Panc1 (cell line): Measurements from ENCODE around the gene DYNLRB1. TPM values are rescaled to one million over a fixed set of nuclear protein-coding genes. Genes with fewer than 3 reads are reported as not detected.

Source experiments
- ATAC-seq: fragments of 200-7000 bp; cut with Tn5 transposase; 2 replicates; pipeline ENCODE4 v1.9.1; 2020; ENCODE audit warnings: mild to moderate bottlenecking, moderate library complexity
- BruUV-seq: library from RNA; stranded (reverse); fragments of 400-500 nt; replicated peaks from 2 replicates; lab custom pipeline; 2021; lab: Mats Ljungman, UMichigan
- CTCF ChIA-PET: fragments of 300-600 bp; sonication (Branson Sonifier 250); formaldehyde crosslinking; loops from one replicate; lab custom pipeline; 2022; ENCODE audit warnings: antibody characterized with exemption; lab: Charles Lee
- POLR2A ChIA-PET: fragments of 300-600 bp; sonication (Branson Sonifier 250); formaldehyde crosslinking; loops from one replicate; lab custom pipeline; 2022; ENCODE audit warnings: antibody characterized with exemption; lab: Charles Lee
- DNase-seq: peaks from one replicate; pipeline ENCODE4 v3.0.0-alpha.2; 2010; ENCODE audit warnings: low read depth, low spot score
- H3K27ac ChIP-seq: 2 replicates; pipeline ENCODE4 v1.5.1; 2011; ENCODE audit warnings: mild to moderate bottlenecking, low read length, inconsistent platforms
- H3K27me3 ChIP-seq: fragments of 200-500 bp; sonication (Bioruptor generic); 2 replicates; pipeline ENCODE4 v1.6.0; 2014; ENCODE audit warnings: low read length, inconsistent platforms; ENCODE audit not compliant: control insufficient read depth, insufficient read depth
- H3K36me3 ChIP-seq: fragments of 200-500 bp; sonication (Bioruptor generic); 2 replicates; pipeline ENCODE4 v1.5.1; 2014; ENCODE audit warnings: inconsistent platforms, mild to moderate bottlenecking, low read length, moderate library complexity; ENCODE audit not compliant: control insufficient read depth, insufficient read depth
- H3K4me1 ChIP-seq: 2 replicates; pipeline ENCODE4 v1.5.1; 2011; ENCODE audit warnings: inconsistent platforms, mild to moderate bottlenecking, low read length, moderate library complexity; ENCODE audit not compliant: control insufficient read depth, insufficient read depth
- H3K4me3 ChIP-seq, 2 experiments: 2 replicates each; pipeline ENCODE4 v1.5.1; 2011 to 2012; ENCODE audit warnings: low read depth in 2 of 2, low read length in 2 of 2, mild to moderate bottlenecking in 2 of 2, inconsistent platforms in 1 of 2, moderate library complexity in 1 of 2
- H3K9me3 ChIP-seq: fragments of 200-500 bp; sonication (Bioruptor generic); 2 replicates; pipeline ENCODE4 v1.5.1; 2014; ENCODE audit warnings: low read depth, mild to moderate bottlenecking, inconsistent platforms, low read length, moderate library complexity; ENCODE audit not compliant: control insufficient read depth, insufficient read depth
- POLR2AphosphoS5 ChIP-seq: IDR thresholded peaks from 2 replicates; pipeline ENCODE4 v1.6.1; 2012; ENCODE audit warnings: mild to moderate bottlenecking, low read depth, low read length, moderate library complexity
- SIN3A ChIP-seq: IDR thresholded peaks from 2 replicates; pipeline ENCODE4 v1.6.1; 2012; ENCODE audit warnings: low read depth, mild to moderate bottlenecking, low read length, moderate library complexity, borderline replicate concordance; ENCODE audit not compliant: insufficient read depth
- TCF7L2 ChIP-seq: IDR thresholded peaks from 2 replicates; pipeline ENCODE4 v1.6.1; 2011; ENCODE audit warnings: mild to moderate bottlenecking, low read depth, low read length, inconsistent platforms
- in situ Hi-C: cut with HindIII; loops from 2 replicates; pipeline ENCODE4 v1.10.0; 2016; ENCODE audit warnings: low sequenced_read_pairs, low pct_unique_long_range_greater_than_20kb
- intact Hi-C: fragments of 100-400 bp; cut with micrococcal nuclease; formaldehyde crosslinking; loops from one replicate; pipeline ENCODE4 v1.10.0; 2022; ENCODE audit not compliant: unreplicated experiment
- total RNA-seq: library from RNA; stranded (reverse); gene quantifications from one replicate; pipeline ENCODE4 v1.2.1, GENCODE V29; 2021; ENCODE audit not compliant: unreplicated experiment
- TF ChIP-seq, protein P1 (sequence below), 2 experiments: IDR thresholded peaks; 2 replicates each; pipeline ENCODE4 v1.6.1; 2011 to 2012; ENCODE audit warnings: low read depth in 2 of 2, control low read depth in 1 of 2, low read length in 1 of 2, mild to moderate bottlenecking in 1 of 2, moderate library complexity in 1 of 2; ENCODE audit not compliant: insufficient read depth in 1 of 2
- TF ChIP-seq, protein P2 (sequence below): fragments of 450-650 bp; IDR thresholded peaks from 2 replicates; pipeline ENCODE4 v1.5.1; 2017; ENCODE audit warnings: mild to moderate bottlenecking

DYNLRB1 gene
- total RNA-seq, 1 experiment from 2014 or later = 155 TPM

DNA sequence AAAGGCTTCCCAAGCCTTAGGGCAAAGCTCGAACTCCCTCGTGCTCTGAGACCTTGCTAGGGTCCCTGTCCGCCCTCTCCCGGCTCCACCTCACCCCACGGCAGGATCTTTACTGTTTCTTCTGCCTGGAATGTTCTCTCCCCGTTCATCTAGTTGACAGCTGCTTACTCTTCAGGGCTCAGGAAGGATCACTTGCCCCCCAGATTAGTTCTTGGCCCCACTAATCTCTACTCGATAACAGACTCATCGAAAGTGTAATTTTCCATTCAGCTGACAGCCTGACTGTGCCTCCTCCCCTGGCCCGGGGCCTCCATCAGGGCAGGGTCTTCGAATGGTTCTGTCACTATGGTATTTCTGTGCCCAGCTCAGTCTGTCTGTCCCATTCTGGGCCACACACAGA lies 45.4 kb downstream of the DYNLRB1 start:
- Histone ChIP-seq H3K36me3 (no peaks in the 10 kb centered on the region), H3K27ac (no peak overlapping the region), H3K4me3 (no peak overlapping the region), H3K27me3 (no peaks in the 10 kb centered on the region), H3K4me1 (peaks cover 3% of the 10 kb centered on the region; the same call in 1 of the 2 replicates), H3K9me3 (no peaks in the 10 kb centered on the region)
- BruUV-seq = no TSS peak
- CTCF ChIA-PET = interaction anchor here (1.1 kb wide), 1 partner anchor 12 kb away, joined by 3 read pairs; no protein-coding TSS in a partner anchor
- DNase-seq = no peak
- ATAC-seq = no peak
- in situ Hi-C loops = no loop called here
- TF ChIP-seq, protein P1, sequence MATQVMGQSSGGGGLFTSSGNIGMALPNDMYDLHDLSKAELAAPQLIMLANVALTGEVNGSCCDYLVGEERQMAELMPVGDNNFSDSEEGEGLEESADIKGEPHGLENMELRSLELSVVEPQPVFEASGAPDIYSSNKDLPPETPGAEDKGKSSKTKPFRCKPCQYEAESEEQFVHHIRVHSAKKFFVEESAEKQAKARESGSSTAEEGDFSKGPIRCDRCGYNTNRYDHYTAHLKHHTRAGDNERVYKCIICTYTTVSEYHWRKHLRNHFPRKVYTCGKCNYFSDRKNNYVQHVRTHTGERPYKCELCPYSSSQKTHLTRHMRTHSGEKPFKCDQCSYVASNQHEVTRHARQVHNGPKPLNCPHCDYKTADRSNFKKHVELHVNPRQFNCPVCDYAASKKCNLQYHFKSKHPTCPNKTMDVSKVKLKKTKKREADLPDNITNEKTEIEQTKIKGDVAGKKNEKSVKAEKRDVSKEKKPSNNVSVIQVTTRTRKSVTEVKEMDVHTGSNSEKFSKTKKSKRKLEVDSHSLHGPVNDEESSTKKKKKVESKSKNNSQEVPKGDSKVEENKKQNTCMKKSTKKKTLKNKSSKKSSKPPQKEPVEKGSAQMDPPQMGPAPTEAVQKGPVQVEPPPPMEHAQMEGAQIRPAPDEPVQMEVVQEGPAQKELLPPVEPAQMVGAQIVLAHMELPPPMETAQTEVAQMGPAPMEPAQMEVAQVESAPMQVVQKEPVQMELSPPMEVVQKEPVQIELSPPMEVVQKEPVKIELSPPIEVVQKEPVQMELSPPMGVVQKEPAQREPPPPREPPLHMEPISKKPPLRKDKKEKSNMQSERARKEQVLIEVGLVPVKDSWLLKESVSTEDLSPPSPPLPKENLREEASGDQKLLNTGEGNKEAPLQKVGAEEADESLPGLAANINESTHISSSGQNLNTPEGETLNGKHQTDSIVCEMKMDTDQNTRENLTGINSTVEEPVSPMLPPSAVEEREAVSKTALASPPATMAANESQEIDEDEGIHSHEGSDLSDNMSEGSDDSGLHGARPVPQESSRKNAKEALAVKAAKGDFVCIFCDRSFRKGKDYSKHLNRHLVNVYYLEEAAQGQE (IDR thresholded peaks at IDR 0.05; ENCODE audit: insufficient read depth in 1 of 2, low read depth in 2 of 2, low read length in 1 of 2) = no peak
- TF ChIP-seq, protein P2, sequence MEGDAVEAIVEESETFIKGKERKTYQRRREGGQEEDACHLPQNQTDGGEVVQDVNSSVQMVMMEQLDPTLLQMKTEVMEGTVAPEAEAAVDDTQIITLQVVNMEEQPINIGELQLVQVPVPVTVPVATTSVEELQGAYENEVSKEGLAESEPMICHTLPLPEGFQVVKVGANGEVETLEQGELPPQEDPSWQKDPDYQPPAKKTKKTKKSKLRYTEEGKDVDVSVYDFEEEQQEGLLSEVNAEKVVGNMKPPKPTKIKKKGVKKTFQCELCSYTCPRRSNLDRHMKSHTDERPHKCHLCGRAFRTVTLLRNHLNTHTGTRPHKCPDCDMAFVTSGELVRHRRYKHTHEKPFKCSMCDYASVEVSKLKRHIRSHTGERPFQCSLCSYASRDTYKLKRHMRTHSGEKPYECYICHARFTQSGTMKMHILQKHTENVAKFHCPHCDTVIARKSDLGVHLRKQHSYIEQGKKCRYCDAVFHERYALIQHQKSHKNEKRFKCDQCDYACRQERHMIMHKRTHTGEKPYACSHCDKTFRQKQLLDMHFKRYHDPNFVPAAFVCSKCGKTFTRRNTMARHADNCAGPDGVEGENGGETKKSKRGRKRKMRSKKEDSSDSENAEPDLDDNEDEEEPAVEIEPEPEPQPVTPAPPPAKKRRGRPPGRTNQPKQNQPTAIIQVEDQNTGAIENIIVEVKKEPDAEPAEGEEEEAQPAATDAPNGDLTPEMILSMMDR = no peak
- TF ChIP-seq SIN3A = no peak
- no peak for TF ChIP-seq POLR2AphosphoS5
- TF ChIP-seq TCF7L2 = no peak
- POLR2A ChIA-PET = no interaction called here
- intact Hi-C loops = loop anchor here (10.0 kb wide), 1 partner anchor 143 kb away; the partner anchor contains the start of gene TP53INP2

GRCh38 chr20:34562641-34563040 lies 46.4 kb downstream of the DYNLRB1 start:
- ATAC-seq (no peak), DNase-seq (no peak)
- no peaks in the 10 kb centered on the region for H3K36me3 ChIP-seq
- peaks cover 3% of the 10 kb centered on the region; the same call in 1 of the 2 replicates for H3K4me1 ChIP-seq
- intact Hi-C loops = loop anchor here (10.0 kb wide), 1 partner anchor 142 kb away; the partner anchor contains the start of gene TP53INP2
- ChIA-PET CTCF (interaction anchor here (0.6 kb wide), 1 partner anchor 30 kb away, joined by 5 read pairs; no protein-coding TSS in a partner anchor), POLR2A (interaction anchor here (0.6 kb wide), 1 partner anchor 207 kb away, joined by 3 read pairs; no protein-coding TSS in a partner anchor)
- in situ Hi-C loops = no loop called here
- H3K9me3 ChIP-seq = no peaks in the 10 kb centered on the region
- no peak overlapping the region for H3K27ac ChIP-seq
- TF ChIP-seq, protein P1 (IDR thresholded peaks at IDR 0.05; ENCODE audit: insufficient read depth in 1 of 2, low read depth in 2 of 2, low read length in 1 of 2) = no peak
- TF ChIP-seq POLR2AphosphoS5 = no peak
- TF ChIP-seq SIN3A = no peak
- TF ChIP-seq TCF7L2 = no peak
- TF ChIP-seq, protein P2 = no peak; the same call in 1 of the 2 replicates
- no TSS peak for BruUV-seq
- no peak overlapping the region for H3K4me3 ChIP-seq
- H3K27me3 ChIP-seq = no peaks in the 10 kb centered on the region
